Spleen (tissue), 7 donors: ENCODE measurements around the gene AHCTF1.

Experiments
- CTCF ChIP-seq, 11 experiments: fragments of 200-600 bp in 7 of 11; fragments of 450-650 bp in 4 of 11; sonication (generic) in 4 of 11; IDR thresholded peaks in 8 of 11; conservative IDR thresholded peaks in 3 of 11; 1 replicate in 7 of 11; 2 replicates in 4 of 11; pipeline versions ENCODE4 v1.4.0 to v1.8.0; 2016 to 2021; ENCODE audit warnings: antibody characterized with exemption in 11 of 11, inconsistent platforms in 4 of 11, mild to moderate bottlenecking in 1 of 11
- POLR2AphosphoS5 ChIP-seq, 3 donors: sonication (generic); formaldehyde crosslinking; IDR thresholded peaks; one replicate each; pipeline ENCODE4 v1.5.1; 2017; ENCODE audit warnings: antibody characterized with exemption in 3 of 3
- donor health status: DM: no; HTN: no; CAD: no; lungs with moderate emphysema.
- donor health status: DM: no; HTN: no; CAD: no.
- donor health status: DM: no; HTN: no; CAD: no.

- TF ChIP-seq CTCF (IDR thresholded peaks at IDR 0.05 in 8 of 11, conservative IDR thresholded peaks at IDR 0.05 in 3 of 11) (no peak), POLR2AphosphoS5 (IDR thresholded peaks at IDR 0.05) (no peak)
These were observed 19.7 kb upstream of the AHCTF1 start for GRCh38 chr1:246951413-246951812.
